Fibroblast of the aortic adventitia (primary cell): ENCODE results near the gene KCNC1. TPM values are rescaled to one million over a fixed set of nuclear protein-coding genes. Genes with fewer than 3 reads are reported as not detected.

Experiments
- DNase-seq: peaks from one replicate; pipeline ENCODE4 v3.0.0-alpha.2; 2010; ENCODE audit warnings: low read depth
- H3K4me3 ChIP-seq: 2 replicates; pipeline ENCODE4 v1.5.1; 2011; ENCODE audit warnings: low read depth, mild to moderate bottlenecking, control low read depth, low read length, moderate library complexity
- total RNA-seq: library from RNA; depleted of rRNA; stranded (reverse); fragments of >200 nt; gene quantifications from 2 replicates; pipeline ENCODE4 v1.2.3, GENCODE V29; 2012; ENCODE audit warnings: low replicate concordance
- TF ChIP-seq, protein P1 (sequence below): IDR thresholded peaks from 2 replicates; pipeline ENCODE4 v1.5.1; 2011; ENCODE audit warnings: mild to moderate bottlenecking, low read length, control low read depth, inconsistent platforms; ENCODE audit not compliant: insufficient read depth

The KCNC1 gene
- total RNA-seq, 1 donor: not detected

GRCh38 chr11:17693531-17693930 lies 41.0 kb upstream of the KCNC1 start:
- no peak for DNase-seq
- TF ChIP-seq, protein P1, sequence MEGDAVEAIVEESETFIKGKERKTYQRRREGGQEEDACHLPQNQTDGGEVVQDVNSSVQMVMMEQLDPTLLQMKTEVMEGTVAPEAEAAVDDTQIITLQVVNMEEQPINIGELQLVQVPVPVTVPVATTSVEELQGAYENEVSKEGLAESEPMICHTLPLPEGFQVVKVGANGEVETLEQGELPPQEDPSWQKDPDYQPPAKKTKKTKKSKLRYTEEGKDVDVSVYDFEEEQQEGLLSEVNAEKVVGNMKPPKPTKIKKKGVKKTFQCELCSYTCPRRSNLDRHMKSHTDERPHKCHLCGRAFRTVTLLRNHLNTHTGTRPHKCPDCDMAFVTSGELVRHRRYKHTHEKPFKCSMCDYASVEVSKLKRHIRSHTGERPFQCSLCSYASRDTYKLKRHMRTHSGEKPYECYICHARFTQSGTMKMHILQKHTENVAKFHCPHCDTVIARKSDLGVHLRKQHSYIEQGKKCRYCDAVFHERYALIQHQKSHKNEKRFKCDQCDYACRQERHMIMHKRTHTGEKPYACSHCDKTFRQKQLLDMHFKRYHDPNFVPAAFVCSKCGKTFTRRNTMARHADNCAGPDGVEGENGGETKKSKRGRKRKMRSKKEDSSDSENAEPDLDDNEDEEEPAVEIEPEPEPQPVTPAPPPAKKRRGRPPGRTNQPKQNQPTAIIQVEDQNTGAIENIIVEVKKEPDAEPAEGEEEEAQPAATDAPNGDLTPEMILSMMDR: no peak
- no peak overlapping the region for H3K4me3 ChIP-seq

DNA sequence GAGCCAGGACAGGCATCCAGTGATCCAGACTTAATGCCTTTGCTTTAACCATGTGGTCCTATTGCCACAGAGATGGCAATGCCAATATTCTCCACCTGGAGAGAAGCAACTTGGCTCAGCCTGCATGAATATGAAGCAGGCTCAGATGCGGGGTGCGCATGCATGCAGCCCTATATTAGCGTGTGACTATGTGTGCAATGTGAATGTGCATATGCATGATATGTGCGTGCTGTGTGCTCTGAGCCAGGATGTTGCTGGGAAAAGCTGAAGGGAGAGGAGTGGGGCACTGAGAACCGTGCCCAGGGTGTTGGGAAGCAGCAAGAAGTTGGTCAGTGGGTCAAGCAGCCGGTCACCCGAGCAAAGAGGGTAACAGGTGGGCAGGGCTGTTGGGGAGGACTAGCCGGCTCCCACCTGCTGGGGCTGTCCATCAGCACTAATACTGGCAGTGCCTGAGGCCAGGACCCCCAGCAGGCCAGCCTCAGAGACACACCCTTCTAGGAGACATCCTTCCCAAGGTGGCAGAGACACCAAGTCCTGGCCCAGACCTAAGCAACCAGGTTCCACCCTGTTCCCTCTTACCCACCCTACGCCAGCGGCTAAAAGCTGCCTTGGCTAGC lies 40.0 kb upstream of the KCNC1 start:
- DNase-seq: no peak

DNA sequence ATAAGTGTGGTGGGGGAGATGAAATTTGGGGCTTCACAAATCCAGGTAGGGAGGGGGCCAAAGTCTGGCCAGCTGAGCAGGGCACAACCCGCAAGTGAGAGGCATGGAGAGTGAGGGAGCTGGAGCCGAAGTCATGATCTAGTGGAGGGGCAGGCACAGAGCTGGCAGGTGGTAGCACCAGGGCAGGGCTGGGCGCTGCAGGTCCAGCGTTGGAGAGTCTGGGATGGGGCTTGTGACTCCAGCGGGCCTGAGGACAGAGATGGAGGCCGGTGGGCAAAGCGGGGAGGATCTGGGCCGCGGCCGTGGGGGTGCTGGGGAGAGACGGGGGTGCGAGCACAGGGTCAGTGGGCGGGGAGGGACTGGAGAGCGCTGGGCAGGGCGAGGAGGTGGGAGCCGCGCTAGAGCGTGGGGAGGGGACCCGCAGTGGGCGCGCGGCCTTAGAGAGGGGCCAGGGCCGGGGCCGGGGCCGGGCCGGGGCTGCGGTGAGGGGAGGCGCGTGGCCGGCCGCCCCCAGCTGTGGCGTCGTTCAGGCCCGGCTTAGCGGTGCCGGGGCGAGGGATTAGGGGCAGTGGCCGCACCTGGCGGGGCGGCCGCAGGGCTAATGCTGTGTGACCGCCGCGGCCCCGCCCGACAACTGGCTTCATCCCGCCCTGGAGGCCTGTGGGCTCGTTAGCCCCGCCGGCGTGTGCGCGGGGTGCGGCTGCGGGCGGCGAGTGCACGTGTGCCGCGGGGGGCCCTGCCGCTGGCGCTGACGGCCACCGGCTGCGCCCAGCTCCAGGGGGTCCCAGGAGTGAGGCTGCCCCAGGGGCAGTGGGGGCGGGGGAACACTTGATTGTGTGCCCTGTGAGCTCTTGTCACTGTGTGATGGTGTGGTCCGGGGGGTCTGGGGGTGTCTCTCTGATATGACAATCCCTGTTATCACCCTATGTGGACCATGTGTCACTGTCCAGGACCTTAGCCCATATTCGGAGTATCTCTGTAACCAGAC lies 38.8 kb upstream of the KCNC1 start:
- H3K4me3 ChIP-seq: no peak overlapping the region
- TF ChIP-seq, protein P1: no peak

More for the DNA sequence above, 40.0 kb upstream of the KCNC1 start:
- TF ChIP-seq, protein P1: no peak
- H3K4me3 ChIP-seq: no peak overlapping the region

GRCh38 chr11:17696741-17697140 lies 37.8 kb upstream of the KCNC1 start:
- TF ChIP-seq, protein P1: no peak
- no peak for DNase-seq
- H3K4me3 ChIP-seq: no peak overlapping the region

More for the DNA sequence above, 38.8 kb upstream of the KCNC1 start:
- no peak for DNase-seq

GRCh38 chr11:17697175-17697949 lies 37.2 kb upstream of the KCNC1 start:
- TF ChIP-seq, protein P1: no peak
- DNase-seq: no peak
- no peak overlapping the region for H3K4me3 ChIP-seq
